Common myeloid progenitor, CD34-positive (primary cell): Measurements from ENCODE around the gene DNPEP.
"Not testable (repeated sequence)": the region's sequence is repeated elsewhere in the genome, so short reads cannot be mapped to it uniquely, and the experiment has no call there.

ENCODE experiments used
- CTCF ChIA-PET: fragments of 350-600 bp; sonication (Branson Sonifier 250); formaldehyde crosslinking; loops from one replicate; lab custom pipeline; 2021; ENCODE audit warnings: antibody characterized with exemption; lab: Charles Lee
- POLR2A ChIA-PET: fragments of 350-600 bp; sonication (Branson Sonifier 250); formaldehyde crosslinking; loops from one replicate; lab custom pipeline; 2021; ENCODE audit warnings: antibody characterized with exemption; lab: Charles Lee
- DNase-seq, 3 donors: peaks; one replicate each; pipeline versions ENCODE4 v3.0.0 to v3.0.0-alpha.2; 2013
- H3K27ac ChIP-seq, 2 experiments: 1 replicate in 1 of 2; 2 replicates in 1 of 2; pipeline ENCODE4 v1.7.0; 2013; ENCODE audit warnings: inconsistent platforms in 2 of 2, low read length in 2 of 2, mild to moderate bottlenecking in 2 of 2, low read depth in 1 of 2, moderate library complexity in 1 of 2; ENCODE audit not compliant: severe bottlenecking in 2 of 2, insufficient read depth in 1 of 2, poor library complexity in 1 of 2
- H3K27me3 ChIP-seq, 5 experiments: replicated peaks in 2 of 5; 1 replicate in 3 of 5; 2 replicates in 2 of 5; pipeline versions ENCODE4 v1.6.1 to v1.7.0; 2013; ENCODE audit warnings: low read length in 4 of 5, mild to moderate bottlenecking in 2 of 5, moderate library complexity in 2 of 5, inconsistent platforms in 1 of 5; ENCODE audit not compliant: insufficient read depth in 5 of 5, control insufficient read depth in 4 of 5
- H3K36me3 ChIP-seq, 4 experiments: 1 replicate in 2 of 4; 2 replicates in 2 of 4; pipeline versions ENCODE4 v1.6.1 to v1.7.0; 2013; ENCODE audit warnings: low read length in 3 of 4, control low read depth in 1 of 4, mild to moderate bottlenecking in 1 of 4; ENCODE audit not compliant: control insufficient read depth in 4 of 4, insufficient read depth in 4 of 4
- H3K4me1 ChIP-seq, 4 experiments: 1 replicate in 3 of 4; 2 replicates in 1 of 4; pipeline versions ENCODE4 v1.6.1 to v1.7.1; 2013; ENCODE audit warnings: low read length in 3 of 4, mild to moderate bottlenecking in 3 of 4, control low read depth in 1 of 4, inconsistent platforms in 1 of 4, moderate library complexity in 1 of 4; ENCODE audit not compliant: control insufficient read depth in 4 of 4, insufficient read depth in 4 of 4; ENCODE audit errors: control extremely low read depth in 1 of 4
- H3K4me3 ChIP-seq, 7 experiments: 1 replicate in 4 of 7; 2 replicates in 3 of 7; pipeline versions ENCODE4 v1.5.1 to v1.7.0; 2013; ENCODE audit warnings: mild to moderate bottlenecking in 7 of 7, low read length in 6 of 7, moderate library complexity in 6 of 7, inconsistent platforms in 2 of 7, low read depth in 2 of 7, control low read depth in 1 of 7; ENCODE audit not compliant: insufficient read depth in 4 of 7, control insufficient read depth in 1 of 7; ENCODE audit errors: extremely low read depth in 1 of 7
- H3K9me3 ChIP-seq, 5 experiments: 1 replicate in 4 of 5; 2 replicates in 1 of 5; pipeline versions ENCODE4 v1.6.1 to v1.7.1; 2013; ENCODE audit warnings: low read length in 4 of 5, mild to moderate bottlenecking in 2 of 5, inconsistent platforms in 1 of 5, low read depth in 1 of 5, moderate library complexity in 1 of 5; ENCODE audit not compliant: control insufficient read depth in 4 of 5, insufficient read depth in 2 of 5; ENCODE audit errors: control extremely low read depth in 1 of 5
- WGBS: methylation state at CpG from one replicate; pipeline ENCODE4 v1.1.5; 2013; ENCODE audit not compliant: insufficient coverage; 5-methylcytosine and 5-hydroxymethylcytosine counted together

Gene DNPEP

DNA sequence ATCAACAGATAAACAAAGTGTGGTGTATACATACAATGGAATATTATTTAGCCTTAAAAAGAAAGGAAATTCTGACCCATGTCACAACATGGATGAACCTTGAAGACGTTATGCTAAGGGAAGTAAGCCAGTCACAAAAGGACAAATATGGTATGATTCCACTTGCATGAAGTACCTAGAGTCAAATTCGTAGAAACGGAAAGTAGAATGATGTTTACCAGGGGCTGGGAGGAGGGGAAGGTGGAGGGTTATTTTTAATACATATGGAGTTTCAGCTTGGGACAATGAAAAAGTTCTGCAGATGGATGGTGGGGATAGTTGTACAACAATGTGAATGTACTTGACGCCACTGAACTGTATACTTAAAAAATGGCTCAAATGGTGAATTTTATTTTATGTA is 27.1 kb upstream of the DNPEP start:
- no peak overlapping the region for H3K4me3 ChIP-seq
- H3K36me3 ChIP-seq = no peaks in the 10 kb centered on the region
- no peak for DNase-seq
- peaks cover 0 to 53% (median 19%) of the 10 kb centered on the region in 5 experiments for H3K27me3 ChIP-seq
- peaks cover 0 to 5% (median 0%) of the 10 kb centered on the region in 5 experiments for H3K9me3 ChIP-seq
- no peak overlapping the region for H3K27ac ChIP-seq
- WGBS = 89% methylated on average over 4 of the region's 4 CpGs
- ChIA-PET POLR2A (interaction anchor here (0.7 kb wide), 1 partner anchor 26 kb away, joined by 3 read pairs; no protein-coding TSS in a partner anchor), CTCF (interaction anchor here (0.8 to 2.8 kb wide), 2 partner anchors 11 to 13 kb away, joined by 4 to 9 read pairs; no protein-coding TSS in a partner anchor)
- H3K4me1 ChIP-seq = peaks cover 0 to 9% (median 4%) of the 10 kb centered on the region in 4 experiments

DNA sequence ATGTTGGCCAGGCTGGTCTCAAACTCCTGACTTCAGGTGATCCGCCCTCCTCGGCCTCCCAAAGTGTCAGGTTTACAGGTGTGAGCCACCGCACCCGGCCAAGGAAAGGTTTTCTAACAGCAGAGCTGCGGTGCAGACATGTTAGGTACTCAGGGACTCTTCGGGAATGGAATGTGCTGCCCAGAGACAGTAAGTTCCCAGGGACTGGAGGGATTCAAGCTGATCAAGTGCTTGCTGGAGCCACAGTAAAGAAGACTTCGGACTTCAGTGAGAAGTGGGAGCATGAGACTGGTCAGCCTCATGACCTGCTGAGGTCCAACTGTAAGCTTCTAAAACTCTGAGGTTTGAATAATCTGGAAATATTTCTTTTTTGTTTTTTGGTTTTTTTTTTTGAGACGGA is 22.7 kb upstream of the DNPEP start:
- H3K9me3 ChIP-seq = peaks cover 0 to 5% (median 0%) of the 10 kb centered on the region in 5 experiments
- peaks cover 0 to 16% (median 6%) of the 10 kb centered on the region in 5 experiments for H3K27me3 ChIP-seq
- H3K4me3 ChIP-seq = no peak overlapping the region
- H3K4me1 ChIP-seq = no peaks in the 10 kb centered on the region
- POLR2A ChIA-PET = no interaction called here
- DNase-seq = no peak
- WGBS = 87% methylated on average over 6 of the region's 8 CpGs
- no peaks in the 10 kb centered on the region for H3K36me3 ChIP-seq
- H3K27ac ChIP-seq = no peak overlapping the region
- CTCF ChIA-PET = interaction anchor here (0.8 to 1.2 kb wide), 3 partner anchors 8 to 100 kb away, joined by 3 read pairs; no protein-coding TSS in a partner anchor

DNA sequence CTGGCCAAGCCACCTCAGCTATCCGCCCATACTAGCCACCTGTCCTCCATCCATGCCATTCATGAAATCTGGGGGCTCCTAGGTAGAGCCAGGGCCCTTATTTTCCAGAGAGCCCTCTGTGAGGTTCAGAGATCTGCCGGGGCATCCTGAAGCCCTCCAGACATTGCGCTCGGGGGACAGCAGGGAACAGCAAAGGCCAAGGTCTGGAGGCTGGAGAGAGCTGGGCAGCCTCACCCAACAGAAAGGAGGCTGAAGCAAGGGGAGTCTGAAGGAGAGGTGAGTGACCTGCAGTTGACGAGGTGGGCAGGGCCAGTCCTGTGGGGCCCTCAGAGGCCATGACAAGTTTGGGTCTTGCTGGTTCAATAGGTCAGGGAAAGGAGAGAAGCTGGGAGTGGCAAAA is 21.9 kb upstream of the DNPEP start:
- POLR2A ChIA-PET = no interaction called here
- 97% methylated on average over 5 of the region's 5 CpGs for WGBS
- CTCF ChIA-PET = interaction anchor here (0.9 to 1.2 kb wide), 4 partner anchors 24 to 101 kb away, joined by 3 read pairs; no protein-coding TSS in a partner anchor
- peaks cover 0 to 5% (median 0%) of the 10 kb centered on the region in 5 experiments for H3K9me3 ChIP-seq
- H3K27me3 ChIP-seq = peaks cover 0 to 15% (median 6%) of the 10 kb centered on the region in 5 experiments
- no peaks in the 10 kb centered on the region for H3K4me1 ChIP-seq
- DNase-seq = no peak
- no peaks in the 10 kb centered on the region for H3K36me3 ChIP-seq
- H3K4me3 ChIP-seq = no peak overlapping the region
- no peak overlapping the region for H3K27ac ChIP-seq

DNA sequence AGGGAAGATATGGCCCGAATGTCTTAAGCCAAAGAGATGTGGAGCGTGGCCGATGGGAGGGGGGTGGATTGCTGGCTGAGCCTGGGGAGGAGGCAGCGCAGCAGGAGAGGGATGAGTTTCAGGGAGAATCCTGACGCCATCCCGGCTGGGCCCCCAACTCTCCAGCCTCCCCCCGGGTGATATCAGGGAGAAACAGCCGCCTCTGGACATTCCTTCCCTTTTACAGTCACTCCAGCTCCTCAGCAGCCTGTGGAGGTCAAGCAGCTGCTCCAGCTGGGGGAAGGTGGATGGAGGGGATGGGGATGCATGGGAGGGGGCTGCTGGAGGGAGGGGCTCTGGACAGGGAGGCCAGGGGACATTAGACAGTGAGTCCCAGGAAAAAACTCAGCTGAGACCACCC is 20.9 kb upstream of the DNPEP start:
- ChIA-PET CTCF (interaction anchor here (0.7 to 1.6 kb wide), 5 partner anchors 16 to 121 kb away, joined by 3 read pairs; no protein-coding TSS in a partner anchor), POLR2A (no interaction called here)
- no peak for DNase-seq
- Histone ChIP-seq H3K9me3 (peaks cover 0 to 5% (median 0%) of the 10 kb centered on the region in 5 experiments), H3K36me3 (no peaks in the 10 kb centered on the region), H3K4me1 (no peaks in the 10 kb centered on the region), H3K27ac (no peak overlapping the region), H3K27me3 (peaks cover 0 to 7% (median 6%) of the 10 kb centered on the region in 5 experiments), H3K4me3 (no peak overlapping the region)
- 95% methylated on average over 3 of the region's 8 CpGs for WGBS

DNA sequence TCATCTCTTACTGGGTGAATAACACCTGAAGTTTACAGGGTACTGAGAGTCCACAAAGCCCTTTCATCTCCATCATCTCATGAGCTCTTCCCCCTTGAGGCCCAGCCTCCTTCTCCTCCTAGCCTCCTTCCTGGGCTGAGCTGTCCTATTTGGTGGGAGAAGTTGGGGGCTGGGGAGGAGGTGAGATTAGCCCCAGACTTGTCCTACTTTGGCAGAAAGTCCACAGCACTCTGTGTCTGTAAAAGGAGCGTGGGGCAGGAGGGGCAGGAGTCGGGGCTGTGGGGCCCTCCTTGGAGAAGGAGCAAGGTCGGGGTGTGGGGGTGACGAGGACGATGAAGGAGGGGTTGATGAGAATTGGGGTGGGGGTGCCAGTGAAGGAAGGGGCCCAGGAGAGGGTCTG is 20.5 kb upstream of the DNPEP start:
- WGBS = 92% methylated on average over 5 of the region's 5 CpGs
- peaks cover 0 to 6% (median 3%) of the 10 kb centered on the region in 5 experiments for H3K27me3 ChIP-seq
- H3K4me1 ChIP-seq = no peaks in the 10 kb centered on the region
- H3K27ac ChIP-seq = no peak overlapping the region
- H3K9me3 ChIP-seq = peaks cover 0 to 4% (median 0%) of the 10 kb centered on the region in 5 experiments
- CTCF ChIA-PET = interaction anchor here (1.3 to 1.6 kb wide), 2 partner anchors 16 to 122 kb away, joined by 3 read pairs; no protein-coding TSS in a partner anchor
- no peak for DNase-seq
- POLR2A ChIA-PET = no interaction called here
- no peak overlapping the region for H3K4me3 ChIP-seq
- no peaks in the 10 kb centered on the region for H3K36me3 ChIP-seq

DNA sequence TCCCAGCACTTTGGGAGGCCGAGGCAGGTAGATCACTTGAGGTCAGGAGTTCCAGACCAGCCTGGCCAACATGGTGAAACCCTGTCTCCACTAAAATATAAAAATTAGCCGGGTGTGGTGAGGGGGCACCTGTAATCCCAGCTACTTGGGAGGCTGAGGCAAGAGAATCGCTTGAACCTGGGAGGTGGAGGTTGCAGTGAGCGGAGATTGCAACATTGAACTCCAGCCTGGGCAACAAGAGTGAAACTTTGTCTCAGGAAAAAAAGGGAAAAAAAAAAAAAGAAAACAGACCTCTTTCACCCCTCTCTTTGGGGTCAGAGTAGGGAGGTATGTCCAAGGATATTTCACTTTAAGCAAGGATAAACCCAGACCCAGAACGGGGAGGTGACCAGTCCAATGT is 19.6 kb upstream of the DNPEP start:
- WGBS = 100% methylated on average over 3 of the region's 5 CpGs
- POLR2A ChIA-PET, H3K4me1 ChIP-seq, H3K27ac ChIP-seq, CTCF ChIA-PET, H3K9me3 ChIP-seq, DNase-seq, H3K36me3 ChIP-seq, H3K4me3 ChIP-seq, H3K27me3 ChIP-seq: not testable (repeated sequence)

DNA sequence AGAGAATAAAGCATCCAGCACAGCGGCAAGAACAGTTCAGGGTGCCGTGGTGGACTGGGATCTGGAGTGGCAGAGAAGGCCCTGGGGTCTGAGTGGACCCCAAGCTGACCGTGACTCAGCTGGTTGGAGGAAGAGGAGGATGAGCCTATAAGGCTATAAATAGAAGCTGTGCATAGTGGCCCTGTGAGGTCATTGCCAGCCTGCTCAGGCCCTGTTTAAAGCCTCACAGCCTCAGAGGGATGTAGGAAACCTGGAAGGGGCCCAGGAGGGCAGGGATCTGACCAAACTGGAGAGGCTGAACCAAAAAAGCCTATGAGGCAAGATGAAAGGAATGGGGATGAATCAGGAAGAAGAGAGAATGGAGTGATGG is 19.1 kb upstream of the DNPEP start:
- no peaks in the 10 kb centered on the region for H3K36me3 ChIP-seq
- no peak for DNase-seq
- H3K4me3 ChIP-seq = no peak overlapping the region
- H3K4me1 ChIP-seq = no peaks in the 10 kb centered on the region
- no peaks in the 10 kb centered on the region for H3K9me3 ChIP-seq
- H3K27me3 ChIP-seq = peaks cover 0 to 6% (median 0%) of the 10 kb centered on the region in 5 experiments
- H3K27ac ChIP-seq = no peak overlapping the region
- ChIA-PET CTCF (no interaction called here), POLR2A (no interaction called here)
- 100% methylated on average over 2 of the region's 3 CpGs for WGBS
